Activated CD4-positive, alpha-beta T cell treated with anti-CD3 and anti-CD28 coated beads, Interleukin-2, amount 50 U/mL, for 48 hours (primary cell): ENCODE measurements around the gene TRMT2A.
A peak's percentile ranks its signal among the peaks of the same experiment; 100 is the strongest.

Experiments
- DNase-seq, 2 experiments: peaks; one replicate each; pipeline ENCODE4 v3.0.0-alpha.2; 2020

Gene TRMT2A

GRCh38 chr22:20105456-20106204 is 11.4 kb downstream of the TRMT2A start:
- no peak for DNase-seq

GRCh38 chr22:20102203-20102780 is 14.7 kb downstream of the TRMT2A start:
- no peak for DNase-seq

- no peak for DNase-seq
Observed at GRCh38 chr22:20101638-20102037, 15.4 kb downstream of the TRMT2A start.

- no peak for DNase-seq
Observed at GRCh38 chr22:20099099-20099711, 17.8 kb downstream of the TRMT2A start.

GRCh38 chr22:20096574-20097420 is 20.2 kb downstream of the TRMT2A start:
- no peak for DNase-seq

- peak; percentile 48 to 55 for DNase-seq
Observed at GRCh38 chr22:20095521-20095920, 21.5 kb downstream of the TRMT2A start.

- no peak for DNase-seq
Observed at GRCh38 chr22:20094197-20094807, 22.7 kb downstream of the TRMT2A start.

GRCh38 chr22:20093418-20094196 is 23.4 kb downstream of the TRMT2A start:
- no peak for DNase-seq

GRCh38 chr22:20092477-20092854 is 24.6 kb downstream of the TRMT2A start:
- no peak for DNase-seq

- no peak for DNase-seq
Observed at GRCh38 chr22:20091690-20092476, 25.1 kb downstream of the TRMT2A start.

GRCh38 chr22:20090730-20091240 is 26.2 kb downstream of the TRMT2A start:
- DNase-seq, result no peak

- no peak for DNase-seq
Observed at GRCh38 chr22:20089977-20090729, 26.9 kb downstream of the TRMT2A start.

- DNase-seq, result no peak
Observed at GRCh38 chr22:20089226-20089976, 27.6 kb downstream of the TRMT2A start.

- no peak for DNase-seq
Observed at GRCh38 chr22:20088263-20088648, 28.8 kb downstream of the TRMT2A start.

GRCh38 chr22:20087319-20088262 is 29.4 kb downstream of the TRMT2A start:
- no peak for DNase-seq

- DNase-seq, result no peak
Observed at GRCh38 chr22:20086763-20087162, 30.3 kb downstream of the TRMT2A start.

GRCh38 chr22:20086101-20086599 is 30.9 kb downstream of the TRMT2A start:
- no peak for DNase-seq

- DNase-seq, result no peak
Observed at GRCh38 chr22:20085651-20086050, 31.4 kb downstream of the TRMT2A start.
